Tibial nerve (tissue), 4 donors: ENCODE measurements around the gene NEO1.

Source experiments
- EP300 ChIP-seq, 2 donors: sonication (generic); formaldehyde crosslinking; IDR thresholded peaks; one replicate each; pipeline ENCODE4 v1.6.1; 2017; ENCODE audit warnings: antibody characterized with exemption in 2 of 2, mild to moderate bottlenecking in 1 of 2
- POLR2A ChIP-seq, 2 donors: fragments of 450-650 bp; IDR thresholded peaks; one replicate each; pipeline ENCODE4 v1.6.1; 2017; ENCODE audit warnings: antibody characterized with exemption in 2 of 2, mild to moderate bottlenecking in 2 of 2, moderate library complexity in 2 of 2
- TF ChIP-seq, protein P1 (sequence below), 5 experiments: fragments of 200-600 bp in 3 of 5; fragments of 450-650 bp in 2 of 5; sonication (generic) in 3 of 5; IDR thresholded peaks; one replicate each; pipeline ENCODE4 v1.5.1; 2016 to 2019; ENCODE audit warnings: antibody characterized with exemption in 5 of 5, mild to moderate bottlenecking in 3 of 5, moderate library complexity in 2 of 5

DNA sequence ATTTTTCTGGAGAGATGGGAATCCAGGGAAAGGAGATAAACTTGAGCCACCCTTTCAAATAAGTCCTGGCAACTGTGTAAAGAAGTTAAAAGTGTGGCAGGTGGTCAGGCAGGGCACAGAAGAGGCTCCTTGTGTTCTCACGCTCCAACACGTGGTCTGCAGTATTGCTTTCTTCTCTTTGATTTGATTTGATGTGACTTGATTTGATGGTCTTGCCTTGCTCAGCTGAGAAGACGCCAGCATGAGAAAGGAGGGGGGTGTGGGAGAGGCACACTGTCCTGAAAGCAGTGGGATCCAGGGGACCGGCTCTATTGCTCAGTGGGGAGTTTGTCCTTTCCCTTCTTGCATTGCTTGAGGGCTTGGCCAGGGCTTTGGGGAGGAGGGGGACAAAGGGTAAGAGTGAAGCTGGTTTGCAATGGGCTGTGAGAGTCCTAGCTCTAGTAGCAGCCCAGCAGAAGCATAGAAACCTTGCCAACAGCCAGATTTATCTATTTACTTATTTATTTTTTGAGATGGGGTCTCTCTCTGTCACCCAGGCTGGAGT is 25.7 kb upstream of the NEO1 start:
- TF ChIP-seq, protein P1, sequence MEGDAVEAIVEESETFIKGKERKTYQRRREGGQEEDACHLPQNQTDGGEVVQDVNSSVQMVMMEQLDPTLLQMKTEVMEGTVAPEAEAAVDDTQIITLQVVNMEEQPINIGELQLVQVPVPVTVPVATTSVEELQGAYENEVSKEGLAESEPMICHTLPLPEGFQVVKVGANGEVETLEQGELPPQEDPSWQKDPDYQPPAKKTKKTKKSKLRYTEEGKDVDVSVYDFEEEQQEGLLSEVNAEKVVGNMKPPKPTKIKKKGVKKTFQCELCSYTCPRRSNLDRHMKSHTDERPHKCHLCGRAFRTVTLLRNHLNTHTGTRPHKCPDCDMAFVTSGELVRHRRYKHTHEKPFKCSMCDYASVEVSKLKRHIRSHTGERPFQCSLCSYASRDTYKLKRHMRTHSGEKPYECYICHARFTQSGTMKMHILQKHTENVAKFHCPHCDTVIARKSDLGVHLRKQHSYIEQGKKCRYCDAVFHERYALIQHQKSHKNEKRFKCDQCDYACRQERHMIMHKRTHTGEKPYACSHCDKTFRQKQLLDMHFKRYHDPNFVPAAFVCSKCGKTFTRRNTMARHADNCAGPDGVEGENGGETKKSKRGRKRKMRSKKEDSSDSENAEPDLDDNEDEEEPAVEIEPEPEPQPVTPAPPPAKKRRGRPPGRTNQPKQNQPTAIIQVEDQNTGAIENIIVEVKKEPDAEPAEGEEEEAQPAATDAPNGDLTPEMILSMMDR (IDR thresholded peaks at IDR 0.05), result no peak
- TF ChIP-seq POLR2A (IDR thresholded peaks at IDR 0.05), result no peak
- TF ChIP-seq EP300 (IDR thresholded peaks at IDR 0.05), result no peak
